ENCODE results near the gene SLC6A7.

Gene SLC6A7

DNA sequence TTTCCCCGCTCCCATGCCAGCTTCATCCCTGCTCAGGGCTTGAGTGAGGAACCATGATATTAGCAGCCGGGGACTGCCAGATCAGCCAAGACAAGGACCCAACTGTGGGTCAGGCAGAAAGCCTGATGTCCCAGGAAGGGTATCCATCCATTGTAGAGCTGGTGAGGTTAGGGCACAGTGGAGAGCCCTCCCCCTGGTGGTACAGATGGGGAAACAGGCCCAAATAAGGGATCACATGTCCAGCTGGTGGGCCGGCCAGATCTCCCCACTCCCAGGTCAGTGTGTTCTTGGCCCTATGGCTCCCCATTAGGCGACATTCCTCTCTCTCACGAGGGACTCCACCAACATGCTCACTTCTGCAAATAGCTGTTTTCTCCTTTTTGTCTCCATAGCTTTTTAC, 14.3 kb upstream of the SLC6A7 start:
- no peak for DNase-seq

DNA sequence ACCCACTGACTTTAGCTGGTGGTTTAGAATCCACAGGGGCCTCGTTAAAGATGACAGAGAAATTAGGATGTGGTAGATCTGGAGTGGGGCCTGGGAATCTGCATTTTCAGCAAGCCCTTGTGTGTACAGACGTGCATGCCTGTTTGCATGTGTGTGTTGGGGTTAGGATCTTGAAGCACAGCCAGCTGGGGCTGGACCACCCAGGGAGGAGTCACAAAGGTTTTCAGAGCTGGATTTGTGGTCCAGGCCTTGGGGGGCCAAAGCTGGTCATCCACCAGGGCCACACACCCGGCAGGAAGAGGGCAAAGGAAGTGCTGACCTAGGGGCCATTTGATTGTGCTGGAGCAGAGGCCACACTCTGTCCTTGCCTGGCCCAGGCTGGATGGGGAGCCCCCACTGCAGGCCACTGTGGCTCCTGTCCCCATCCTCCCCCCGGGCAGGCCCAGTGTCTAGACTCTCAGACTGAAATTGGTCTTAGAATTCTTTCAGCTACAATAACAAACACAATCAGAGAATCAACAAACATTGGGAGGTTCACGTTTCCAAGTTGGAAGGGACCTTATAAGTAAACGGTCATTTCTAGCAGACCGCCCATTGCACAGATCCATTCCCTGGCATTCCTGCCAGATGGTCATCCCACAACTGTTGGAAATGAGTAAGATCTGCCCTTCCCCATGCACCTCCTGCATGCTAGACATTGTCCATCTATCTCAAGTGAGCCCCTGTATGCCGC, 13.0 kb upstream of the SLC6A7 start:
- no peak for DNase-seq

DNA sequence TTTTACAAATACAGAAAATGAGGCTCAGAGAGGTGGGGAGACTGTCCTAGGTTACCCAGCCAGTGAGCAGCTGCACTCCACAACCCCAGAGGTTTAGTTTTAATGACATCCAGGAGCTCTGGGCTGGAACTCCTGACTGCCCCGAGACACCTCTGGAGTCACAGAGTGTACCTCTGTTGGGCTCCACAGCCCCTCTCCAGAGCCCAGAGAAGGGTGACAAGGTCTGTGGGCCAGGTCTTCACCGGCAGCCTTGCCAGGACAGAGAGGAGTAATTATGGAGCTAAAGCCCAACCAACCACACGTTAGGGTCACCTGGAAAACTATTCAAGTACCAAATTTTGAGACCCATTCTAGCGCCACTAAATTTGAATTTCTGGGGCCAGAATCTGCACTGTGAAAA, 12.1 kb upstream of the SLC6A7 start:
- no peak for DNase-seq

DNA sequence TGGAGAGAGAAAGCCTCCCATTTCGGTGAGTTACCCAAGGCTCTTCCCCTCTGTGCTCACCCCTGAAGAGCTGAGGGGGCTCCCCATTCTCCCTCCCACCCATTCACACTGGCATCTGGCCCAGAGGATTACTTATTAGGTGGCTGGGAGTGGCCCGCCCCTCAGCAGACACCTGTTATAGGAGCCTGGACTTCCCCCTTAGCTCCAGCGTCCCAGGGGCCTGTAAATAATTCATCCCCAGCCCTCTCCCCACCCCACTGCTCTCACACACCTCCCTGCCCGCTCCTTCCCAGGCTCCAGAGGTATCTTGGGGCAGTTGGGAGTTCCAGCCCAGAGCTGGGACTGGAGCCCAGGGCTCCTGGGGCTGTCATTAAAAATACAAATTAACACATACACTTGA, 11.6 kb upstream of the SLC6A7 start:
- no peak for DNase-seq

DNA sequence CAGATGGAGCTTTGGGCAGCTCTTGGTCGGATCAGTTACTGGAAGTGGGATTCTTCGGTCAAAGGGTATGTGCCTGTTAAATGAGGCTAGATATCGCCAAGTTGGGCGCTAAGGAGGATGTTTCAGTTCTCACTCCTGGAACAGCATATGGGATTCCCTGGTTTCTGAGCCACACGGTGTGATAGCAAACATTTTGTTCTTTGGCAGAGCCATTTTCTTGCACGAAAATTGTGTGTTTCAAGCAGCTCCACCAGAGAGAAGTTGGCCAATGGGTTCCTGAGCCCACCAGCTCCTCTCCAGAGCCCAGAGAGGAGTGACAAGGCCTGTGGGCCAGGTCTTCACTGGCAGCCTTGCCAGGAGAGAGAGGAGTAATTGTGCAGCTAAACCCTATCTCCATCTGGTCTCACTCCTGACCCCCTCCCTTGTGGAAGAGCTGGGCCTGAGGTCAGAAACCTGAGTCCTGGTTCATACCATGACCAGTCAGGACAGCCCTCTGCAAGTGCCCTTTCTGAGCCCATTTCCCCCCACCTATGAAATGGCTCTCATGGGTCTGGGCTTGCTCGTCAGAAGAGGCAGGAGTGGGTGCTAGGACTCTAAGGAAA, 10.7 kb upstream of the SLC6A7 start:
- no peak for DNase-seq

DNA sequence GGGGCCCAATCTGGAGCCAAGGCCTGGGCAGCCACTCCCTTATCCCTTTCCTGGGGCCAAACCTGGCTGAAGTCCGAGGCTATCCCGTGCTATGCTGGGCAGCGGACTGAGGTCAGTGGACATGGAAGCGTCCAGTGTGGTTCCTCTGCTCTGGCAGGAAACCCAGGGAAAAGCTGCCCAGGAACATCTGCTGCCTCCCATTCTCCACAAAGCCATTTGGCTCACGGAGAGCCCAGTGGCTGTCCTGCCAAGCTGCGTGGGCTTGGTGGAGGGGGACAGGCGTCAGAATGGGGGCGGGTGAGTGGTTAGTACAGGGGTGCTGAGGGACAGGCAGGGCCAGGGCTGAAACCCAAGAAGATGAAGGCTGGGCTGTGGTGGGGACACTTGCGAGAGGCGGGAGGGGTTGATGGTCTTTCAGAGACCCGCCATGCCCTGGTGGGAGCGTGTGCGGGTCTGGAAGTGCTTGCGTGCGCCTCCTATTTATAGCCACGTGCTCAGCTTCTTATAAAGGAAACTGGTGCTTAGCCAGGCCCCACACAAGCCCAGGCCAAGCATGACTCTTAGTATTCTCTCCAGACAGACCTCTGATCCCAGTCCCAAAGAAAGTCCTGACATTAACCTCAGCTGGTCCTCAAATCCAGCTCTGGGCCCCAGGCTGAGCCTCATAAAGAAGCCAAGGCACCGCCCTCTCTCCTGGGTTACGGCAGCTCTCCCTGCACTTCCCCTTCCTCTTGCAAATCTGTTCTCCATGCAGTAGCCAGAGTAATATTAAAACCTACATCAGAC, 9.4 kb upstream of the SLC6A7 start:
- DNase-seq, result no peak

DNA sequence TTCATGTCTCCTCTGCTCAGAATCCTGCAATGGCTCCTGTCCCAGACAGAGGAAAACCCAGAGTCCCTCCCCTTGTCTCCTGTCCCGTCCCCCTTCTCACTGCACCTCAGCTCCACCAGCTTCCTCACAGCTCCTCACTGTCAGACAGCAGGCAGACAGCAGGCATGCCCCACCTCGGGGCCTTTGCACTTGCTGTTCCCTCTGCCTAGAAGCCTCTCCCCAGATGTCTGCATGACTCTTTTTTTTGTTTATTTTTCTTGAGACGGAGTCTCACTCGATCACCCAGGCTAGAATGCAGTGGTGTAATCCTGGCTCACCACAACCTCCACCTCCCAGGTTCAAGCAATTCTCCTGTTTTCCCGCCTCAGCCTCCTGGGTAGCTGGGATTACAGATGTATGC, 8.8 kb upstream of the SLC6A7 start:
- no peak for DNase-seq

DNA sequence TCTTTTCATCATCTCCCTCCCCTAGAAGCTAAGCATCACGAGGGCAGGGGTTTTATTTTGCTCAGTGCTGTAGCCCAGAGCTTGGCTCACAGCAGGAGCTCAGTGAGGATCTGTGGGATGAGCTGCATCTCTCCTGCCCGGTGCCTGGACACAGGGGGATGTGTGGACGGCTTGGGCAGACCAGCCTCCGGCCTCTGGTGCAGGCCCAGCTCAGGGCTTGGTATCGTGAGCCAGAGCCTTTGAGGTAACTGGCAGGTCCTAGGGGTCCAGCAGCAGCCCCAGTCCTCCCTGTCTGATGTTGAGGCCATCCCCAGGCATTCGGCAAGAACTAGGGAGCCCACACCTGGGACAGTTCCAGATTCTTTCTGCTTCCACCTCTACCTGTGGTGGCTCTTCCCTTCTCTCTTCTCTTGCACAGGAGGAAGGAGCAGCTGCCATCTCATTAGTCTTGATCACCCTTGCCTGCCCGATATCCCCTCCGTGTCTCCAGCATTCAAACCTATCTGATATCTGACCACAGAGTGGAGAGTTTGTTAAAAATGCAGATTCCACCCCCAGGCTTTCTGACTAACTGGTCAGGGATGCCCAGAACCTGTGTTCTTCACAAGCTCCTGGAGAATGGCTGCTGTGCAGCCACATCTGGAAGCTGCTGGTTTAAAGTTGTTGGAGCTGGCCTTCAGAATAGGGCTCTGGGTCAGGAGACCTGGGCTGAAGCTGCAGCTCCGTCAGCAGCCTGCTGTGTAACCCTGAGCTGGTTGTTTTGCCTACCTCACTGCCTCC, 7.9 kb upstream of the SLC6A7 start:
- DNase-seq, result no peak

DNA sequence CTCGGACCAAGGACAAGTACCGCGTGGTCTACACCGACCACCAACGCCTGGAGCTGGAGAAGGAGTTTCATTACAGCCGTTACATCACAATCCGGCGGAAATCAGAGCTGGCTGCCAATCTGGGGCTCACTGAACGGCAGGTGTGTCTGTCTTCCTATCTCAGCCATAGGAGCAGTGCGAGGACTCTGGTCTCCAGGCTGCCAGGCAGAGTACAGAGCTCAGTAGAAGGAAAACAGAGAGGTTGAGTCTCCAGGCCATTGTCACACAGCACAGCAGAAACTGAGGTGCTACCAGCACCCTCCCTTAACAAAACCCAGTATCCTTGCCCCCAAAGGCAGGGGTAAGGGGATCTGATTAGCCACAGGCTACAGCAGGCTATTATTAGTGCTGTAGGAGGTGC, 7.1 kb upstream of the SLC6A7 start:
- no peak for DNase-seq

DNA sequence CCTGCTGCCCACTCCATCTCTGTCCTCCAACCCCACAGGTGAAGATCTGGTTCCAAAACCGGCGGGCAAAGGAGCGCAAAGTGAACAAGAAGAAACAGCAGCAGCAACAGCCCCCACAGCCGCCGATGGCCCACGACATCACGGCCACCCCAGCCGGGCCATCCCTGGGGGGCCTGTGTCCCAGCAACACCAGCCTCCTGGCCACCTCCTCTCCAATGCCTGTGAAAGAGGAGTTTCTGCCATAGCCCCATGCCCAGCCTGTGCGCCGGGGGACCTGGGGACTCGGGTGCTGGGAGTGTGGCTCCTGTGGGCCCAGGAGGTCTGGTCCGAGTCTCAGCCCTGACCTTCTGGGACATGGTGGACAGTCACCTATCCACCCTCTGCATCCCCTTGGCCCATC, 6.4 kb upstream of the SLC6A7 start:
- no peak for DNase-seq

DNA sequence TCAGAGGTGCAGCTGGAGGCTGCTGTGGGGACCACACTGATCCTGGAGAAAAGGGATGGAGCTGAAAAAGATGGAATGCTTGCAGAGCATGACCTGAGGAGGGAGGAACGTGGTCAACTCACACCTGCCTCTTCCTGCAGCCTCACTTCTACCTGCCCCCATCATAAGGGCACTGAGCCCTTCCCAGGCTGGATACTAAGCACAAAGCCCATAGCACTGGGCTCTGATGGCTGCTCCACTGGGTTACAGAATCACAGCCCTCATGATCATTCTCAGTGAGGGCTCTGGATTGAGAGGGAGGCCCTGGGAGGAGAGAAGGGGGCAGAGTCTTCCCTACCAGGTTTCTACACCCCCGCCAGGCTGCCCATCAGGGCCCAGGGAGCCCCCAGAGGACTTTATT, 5.9 kb upstream of the SLC6A7 start:
- no peak for DNase-seq

DNA sequence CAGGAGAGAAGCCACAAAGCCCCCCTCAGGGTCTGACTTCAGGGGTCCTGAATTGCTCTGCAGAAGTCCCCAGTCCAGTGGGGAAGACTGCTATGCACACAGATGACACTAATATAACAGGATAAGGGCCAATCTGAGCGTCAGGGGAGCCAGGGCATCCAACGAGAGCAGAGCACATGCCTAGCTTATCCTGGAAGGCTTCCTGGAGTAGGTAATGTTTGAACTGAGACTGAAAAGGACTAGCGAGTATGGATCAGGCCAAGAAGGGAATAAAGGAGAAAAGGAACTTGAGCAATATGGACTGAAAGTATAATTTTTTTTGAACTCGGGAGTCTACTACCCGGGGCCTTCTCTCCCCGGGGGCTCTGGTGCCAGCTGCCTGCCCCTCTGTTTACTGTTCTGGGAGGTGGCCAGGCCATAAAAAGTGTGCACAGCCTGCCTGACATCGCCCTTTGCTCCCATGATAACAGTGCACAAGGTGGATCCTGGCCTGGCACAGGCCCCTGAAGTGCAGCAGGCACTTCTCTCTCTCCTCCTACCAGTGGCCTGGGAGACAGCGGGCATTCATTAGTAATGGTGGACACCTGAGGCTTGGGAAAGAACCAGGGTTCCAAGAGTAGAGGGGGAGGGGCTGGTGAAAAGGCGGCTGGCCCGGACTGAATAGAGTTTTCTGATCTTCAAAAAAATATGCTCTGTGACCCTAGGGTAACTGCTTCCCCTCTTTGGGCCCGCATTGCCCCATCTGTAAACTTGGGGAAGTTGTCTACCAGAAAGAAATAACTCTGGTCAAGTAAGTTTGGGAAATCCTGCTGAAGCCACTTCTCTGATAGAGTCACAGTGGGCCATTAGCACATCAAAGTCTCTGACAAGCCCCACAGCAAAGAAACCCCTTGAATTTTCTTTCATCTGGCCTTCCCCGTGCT, 4.6 kb upstream of the SLC6A7 start:
- no peak for DNase-seq

DNA sequence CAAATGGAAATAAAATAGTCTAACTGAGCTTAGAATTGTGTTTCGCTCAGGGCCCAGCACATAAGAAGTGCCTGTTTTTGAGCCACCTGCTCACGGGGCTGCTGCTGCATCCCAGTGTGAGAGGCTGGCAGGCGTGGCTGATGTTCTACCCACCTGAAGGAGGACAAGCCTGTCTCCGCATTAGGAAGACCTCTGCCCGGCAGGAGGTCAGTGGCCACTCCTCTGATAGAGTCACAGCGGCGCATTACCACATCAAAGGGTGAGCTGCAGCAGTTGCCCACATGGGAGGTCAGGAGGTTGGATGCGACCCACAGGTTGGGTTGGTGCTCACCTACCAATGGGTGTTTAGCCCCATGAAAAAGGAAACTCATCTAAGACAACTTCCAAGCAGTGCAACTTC, 3.7 kb upstream of the SLC6A7 start:
- no peak for DNase-seq

DNA sequence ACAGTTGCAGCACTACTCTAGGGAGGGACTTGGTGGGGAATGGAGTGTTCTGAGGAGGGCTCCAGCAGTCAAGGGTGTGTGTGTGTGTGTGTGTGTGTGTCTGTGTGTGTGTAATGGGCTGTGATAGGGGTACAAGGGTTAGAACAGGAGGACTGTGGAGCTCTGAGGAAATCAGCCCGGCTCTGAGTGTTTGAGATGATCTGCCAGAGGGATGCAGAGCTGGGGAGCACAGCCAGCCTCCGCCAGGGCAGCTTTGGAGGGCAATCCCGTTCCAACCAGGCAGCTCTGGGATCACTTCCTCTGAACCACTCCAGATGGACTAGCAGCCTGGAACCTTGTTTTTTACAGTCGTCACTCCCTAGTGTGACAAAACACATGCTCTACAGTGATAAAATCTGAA, 3.0 kb upstream of the SLC6A7 start:
- DNase-seq, result no peak

DNA sequence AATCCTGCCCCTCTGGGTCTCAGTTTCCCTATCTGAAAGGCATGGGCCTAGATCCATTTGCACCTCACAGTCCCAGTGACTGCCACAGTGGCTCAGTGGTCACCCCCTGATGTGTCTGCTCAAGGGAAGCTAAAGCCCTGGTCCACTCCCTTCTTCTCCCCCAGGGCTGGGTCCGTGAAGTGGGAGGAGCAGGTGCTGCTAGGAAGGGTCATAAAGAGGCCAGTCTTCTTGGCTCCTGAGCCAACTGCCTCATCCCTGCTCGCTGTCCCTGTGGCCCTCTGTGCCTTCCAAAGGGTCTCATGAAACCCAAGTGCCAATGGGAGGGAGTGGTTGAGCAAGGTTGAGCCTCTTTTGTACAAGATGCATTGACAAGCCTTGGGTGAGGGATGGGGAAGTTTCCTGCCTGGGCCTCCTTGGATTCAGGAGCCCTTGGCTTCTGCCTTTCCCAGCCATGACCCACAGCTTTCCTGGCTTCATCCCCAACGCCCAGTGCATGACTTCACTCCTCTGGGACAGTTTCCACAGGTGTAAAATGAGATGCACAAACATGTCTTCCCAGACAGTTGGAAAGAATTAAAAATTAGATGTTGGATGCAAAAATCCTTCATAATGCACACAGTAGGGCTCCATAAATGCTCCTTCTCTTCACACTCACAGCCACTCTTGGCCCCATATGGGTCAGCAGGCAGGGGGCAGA, 1.6 kb upstream of the SLC6A7 start:
- no peak for DNase-seq

DNA sequence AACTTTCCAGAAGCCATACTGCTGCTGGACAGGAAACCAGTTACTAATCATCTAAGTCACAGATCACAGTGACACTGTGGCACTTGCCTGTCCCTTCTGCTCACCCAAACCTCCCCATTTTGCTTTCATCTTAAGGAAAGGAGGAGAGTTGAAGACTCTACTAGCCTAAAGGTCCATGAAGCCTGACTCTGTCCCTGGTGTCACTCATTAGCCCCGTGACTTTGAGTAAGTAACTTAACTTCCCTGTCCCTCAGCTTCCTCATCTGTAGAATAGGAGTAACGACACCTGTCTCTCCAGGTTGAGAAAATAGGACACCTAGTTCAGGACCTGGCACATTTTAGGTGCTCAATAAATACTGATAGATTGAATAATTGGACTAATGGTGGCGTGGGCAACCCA, 536 bp upstream of the SLC6A7 start:
- DNase-seq, result no peak

DNA sequence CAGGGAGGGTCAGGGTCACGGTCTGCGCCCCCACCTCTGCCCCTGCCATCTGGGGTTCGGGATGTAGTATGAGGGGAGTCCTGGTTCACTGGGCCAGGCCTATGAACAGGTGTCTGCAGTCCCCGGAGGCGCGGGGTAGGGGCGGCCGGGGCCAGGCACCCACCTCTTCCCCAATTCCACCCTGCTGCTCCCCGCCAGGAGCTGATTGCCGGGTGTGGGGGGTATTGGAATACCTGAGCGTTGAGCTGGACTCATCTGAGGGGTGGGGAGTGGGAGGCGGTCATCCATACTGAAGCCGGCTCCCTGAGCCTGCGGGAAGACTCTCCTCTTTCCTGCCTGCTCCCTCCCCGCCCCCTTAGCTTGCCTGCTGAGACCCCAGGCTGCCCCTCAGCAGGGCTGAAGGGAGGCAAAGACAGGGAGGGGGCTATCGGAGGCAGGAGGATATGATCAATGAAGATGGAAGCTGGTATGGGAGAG, 679 bp downstream of the SLC6A7 start:
- DNase-seq, result no peak

DNA sequence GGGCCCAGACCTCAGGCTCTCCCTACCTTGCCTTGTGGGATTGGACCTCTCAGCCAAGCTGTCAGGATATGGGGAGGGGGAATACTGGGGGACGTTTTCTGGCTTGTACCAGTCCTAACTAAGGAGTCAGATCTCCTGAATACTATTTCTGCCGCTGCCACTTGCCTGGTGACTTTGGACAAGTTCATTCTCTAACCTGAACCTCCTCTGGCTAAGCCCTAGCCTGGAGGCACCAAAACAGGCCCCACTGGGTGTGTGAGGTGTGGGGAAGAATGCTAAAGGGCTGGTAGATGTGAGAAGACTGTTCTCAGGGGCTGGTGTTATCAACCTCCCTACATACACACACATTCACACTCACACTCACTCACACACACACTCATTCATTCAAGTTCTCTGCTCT, 1.1 kb downstream of the SLC6A7 start:
- DNase-seq, result no peak

DNA sequence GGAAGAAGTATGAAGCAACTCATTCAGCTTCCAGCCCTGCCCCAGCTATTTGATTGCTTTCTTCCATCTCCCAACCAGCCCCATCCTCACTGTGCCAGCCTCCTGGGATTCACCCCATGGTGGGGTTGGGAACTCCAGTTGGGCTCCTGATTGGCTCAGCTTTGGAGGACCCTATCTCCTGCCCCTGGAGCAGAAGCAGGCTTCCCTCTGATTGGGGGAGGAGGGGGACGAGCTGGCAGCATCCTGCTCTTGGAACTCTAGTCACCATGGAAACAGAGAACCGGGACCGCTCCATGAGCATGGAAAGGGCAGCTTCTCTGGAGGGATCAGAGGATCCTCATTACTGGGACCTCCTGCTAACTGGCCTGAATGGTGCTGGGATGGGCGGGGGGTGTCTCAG, 2.6 kb downstream of the SLC6A7 start:
- no peak for DNase-seq

DNA sequence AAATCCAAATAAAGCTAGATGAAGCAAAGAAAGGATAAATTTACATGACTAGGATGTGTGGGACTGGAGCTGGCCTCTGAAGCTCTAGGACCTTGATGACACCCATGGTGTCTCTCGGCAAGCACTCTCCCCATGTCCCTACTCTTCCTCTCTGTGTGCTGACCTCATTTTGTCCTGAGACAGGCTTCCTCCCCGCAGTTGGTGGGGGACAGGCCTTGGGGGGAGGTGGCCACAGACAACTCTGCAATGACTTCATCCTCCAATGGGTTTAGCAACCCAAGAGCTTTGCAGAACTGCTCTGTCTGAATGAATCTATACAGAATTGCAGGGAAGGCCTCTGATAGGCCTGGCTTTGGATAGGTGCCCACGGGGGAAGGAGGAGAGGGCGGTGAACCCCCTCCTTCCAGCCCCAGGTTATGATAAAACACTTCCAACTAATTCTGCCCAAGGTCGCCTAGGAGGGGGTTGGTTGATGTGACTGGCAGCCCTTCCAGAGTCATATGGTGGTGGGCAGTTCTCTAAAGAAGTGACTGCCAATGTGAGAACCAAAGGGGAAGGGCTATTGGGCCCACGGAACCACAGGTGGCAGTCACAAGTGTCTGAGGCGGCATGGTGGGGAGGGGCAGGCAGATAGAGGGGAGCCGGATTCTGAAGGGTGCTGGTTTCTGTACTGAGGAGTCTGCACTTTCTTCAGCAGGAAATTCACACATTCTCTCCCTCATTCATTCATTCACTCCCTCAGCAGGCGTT, 6.0 kb downstream of the SLC6A7 start:
- no peak for DNase-seq

DNA sequence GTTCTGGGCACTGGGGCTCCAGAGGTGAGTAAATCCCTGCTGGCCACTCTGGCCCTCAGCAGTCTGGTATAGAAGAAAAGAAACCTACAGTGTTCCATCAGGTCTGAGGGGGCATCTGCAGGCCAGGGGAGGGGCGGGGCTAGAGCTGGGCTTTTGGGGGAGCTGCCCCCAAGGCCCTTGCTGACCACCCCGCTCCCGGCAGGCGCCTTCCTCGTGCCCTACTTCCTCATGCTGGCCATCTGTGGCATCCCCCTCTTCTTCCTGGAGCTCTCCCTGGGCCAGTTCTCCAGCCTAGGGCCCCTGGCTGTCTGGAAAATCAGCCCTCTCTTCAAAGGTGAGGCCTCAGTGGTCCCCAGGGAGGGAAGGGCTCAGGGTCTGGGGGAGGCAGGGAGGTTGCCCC, 6.7 kb downstream of the SLC6A7 start:
- no peak for DNase-seq

All from SHP77 treated with DMSO at 0.1 percent for 48 hours (cell line).